ENCODE measurements around the gene SMURF2. TPM values are rescaled to one million over a fixed set of nuclear protein-coding genes. Genes with fewer than 3 reads are reported as not detected.

The SMURF2 gene
- total and polyA plus RNA-seq, 9 of the 15 experiments (the other 6 are each of a cell fraction or from before 2014, with no cell fraction given): 3.8 to 22.0 (median 14.8) TPM

GRCh38 chr17:64496786-64497564, 165.1 kb downstream of the SMURF2 start, which contains the start of gene POLG2:
TSS of gene POLG2 (minus strand) at chr17:64497054. CDS start at chr17:64496968, 86 bp downstream.
- POLR2A ChIA-PET: interaction anchor here (0.6 to 6.8 kb wide), 23 partner anchors 9 to 721 kb away, joined by 3 to 114 read pairs (median 4); partner anchors contain the start of genes CEP95 and DDX5
- intact Hi-C loops (cut with micrococcal nuclease) (loop anchor here (1.0 to 2.0 kb wide), 3 partner anchors 76 to 152 kb away; no protein-coding TSS in a partner anchor), in situ Hi-C loops (cut with MboI) (no loop called here)
- TSS peak; percentile 97 for BruUV-seq (replicated peaks)
- H3K4me1 ChIP-seq (replicated peaks in 1 of 2; ENCODE audit: control insufficient read depth in 2 of 2, insufficient read depth in 2 of 2, low read length in 2 of 2): peaks cover 4 to 10% of the 10 kb centered on the region in 2 experiments; a peak in 3 of 5 replicates
- H3K36me3 ChIP-seq (ENCODE audit: control insufficient read depth, insufficient read depth, low read length): peaks cover 71% of the 10 kb centered on the region
- peak within 1 kb of the TSS; percentile 88 to 96 for H3K9ac ChIP-seq (ENCODE audit: insufficient read depth in 1 of 2, low read depth in 2 of 2, low read length in 2 of 2)
- 0 out of 2 replicates have a peak, but pooled peaks cover 8% of the 10 kb centered on the region for H4K20me1 ChIP-seq (replicated peaks; ENCODE audit: control insufficient read depth, insufficient read depth, low read length)
- peak within 1 kb of the TSS; percentile 85 for H3K4me2 ChIP-seq (ENCODE audit: insufficient read depth, low read length)
- H3K79me2 ChIP-seq (ENCODE audit: control insufficient read depth, insufficient read depth, low read length): peaks cover 69% of the 10 kb centered on the region
- DNase-seq (ENCODE audit: extremely low read depth in 1 of 4, low spot score in 3 of 4): peak; percentile 90 to 96 (median 93)
- under 1% methylated on average over 48 of the region's 50 CpGs for WGBS (ENCODE audit: insufficient coverage, low coverage, missing lambda C conversion rate)
- H3K27ac ChIP-seq (ENCODE audit: extremely low read depth, low read depth, low read length): peak within 1 kb of the TSS; percentile 90
- peak within 1 kb of the TSS; percentile 69 for H3K4me3 ChIP-seq
- H3K9me1 ChIP-seq (ENCODE audit: control insufficient read depth, insufficient read depth, low read length): no peaks in the 10 kb centered on the region
- no peaks in the 10 kb centered on the region for H3K27me3 ChIP-seq (ENCODE audit: control insufficient read depth in 2 of 2, insufficient read depth in 2 of 2, low read length in 2 of 2)
- peak within 1 kb of the TSS; percentile 95 for H2AFZ ChIP-seq (ENCODE audit: low read depth, low read length)
- FAIRE-seq: peak; percentile 88
- H3K9me3 ChIP-seq (replicated peaks; ENCODE audit: control insufficient read depth, insufficient read depth, low read depth, low read length): no peaks in the 10 kb centered on the region
- CTCF ChIA-PET (ENCODE audit: low intra/inter-chr PET ratio): interaction anchor here (1.2 to 2.3 kb wide), 4 partner anchors 75 to 190 kb away, joined by 4 to 10 read pairs (median 8); no protein-coding TSS in a partner anchor
- peak; percentile 86 for ATAC-seq
- TF ChIP-seq, protein P1, sequence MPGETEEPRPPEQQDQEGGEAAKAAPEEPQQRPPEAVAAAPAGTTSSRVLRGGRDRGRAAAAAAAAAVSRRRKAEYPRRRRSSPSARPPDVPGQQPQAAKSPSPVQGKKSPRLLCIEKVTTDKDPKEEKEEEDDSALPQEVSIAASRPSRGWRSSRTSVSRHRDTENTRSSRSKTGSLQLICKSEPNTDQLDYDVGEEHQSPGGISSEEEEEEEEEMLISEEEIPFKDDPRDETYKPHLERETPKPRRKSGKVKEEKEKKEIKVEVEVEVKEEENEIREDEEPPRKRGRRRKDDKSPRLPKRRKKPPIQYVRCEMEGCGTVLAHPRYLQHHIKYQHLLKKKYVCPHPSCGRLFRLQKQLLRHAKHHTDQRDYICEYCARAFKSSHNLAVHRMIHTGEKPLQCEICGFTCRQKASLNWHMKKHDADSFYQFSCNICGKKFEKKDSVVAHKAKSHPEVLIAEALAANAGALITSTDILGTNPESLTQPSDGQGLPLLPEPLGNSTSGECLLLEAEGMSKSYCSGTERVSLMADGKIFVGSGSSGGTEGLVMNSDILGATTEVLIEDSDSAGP (CRISPR knock-in tag; IDR thresholded peaks at IDR 0.05): 0 out of 2 replicates have a peak, but pooled peaks have one; percentile 29
- TF ChIP-seq SP1 (CRISPR knock-in tag; IDR thresholded peaks at IDR 0.05) (peak; percentile 93), ZNF324 (CRISPR knock-in tag; IDR thresholded peaks at IDR 0.05) (0 out of 2 replicates have a peak, but pooled peaks have one; percentile 48), JUNB (CRISPR knock-in tag; conservative IDR thresholded peaks at IDR 0.05) (no peak), NR2F6 (CRISPR knock-in tag; IDR thresholded peaks at IDR 0.05) (peak; percentile 85), RBBP5 (IDR thresholded peaks at IDR 0.05; ENCODE audit: borderline replicate concordance, insufficient read depth, low read length, poor library complexity, severe bottlenecking) (peak; percentile 66), ZC3H11A (IDR thresholded peaks at IDR 0.05; ENCODE audit: low read depth, low read length) (no peak), ZNF23 (CRISPR knock-in tag; IDR thresholded peaks at IDR 0.05) (peak; percentile 48), ZNF785 (CRISPR knock-in tag; IDR thresholded peaks at IDR 0.05) (no peak), ZNF699 (CRISPR knock-in tag; IDR thresholded peaks at IDR 0.05; ENCODE audit: insufficient replicate concordance) (no peak), NFIC (IDR thresholded peaks at IDR 0.05) (no peak; the same call in 1 of the 2 replicates)
- TF ChIP-seq, protein P2, sequence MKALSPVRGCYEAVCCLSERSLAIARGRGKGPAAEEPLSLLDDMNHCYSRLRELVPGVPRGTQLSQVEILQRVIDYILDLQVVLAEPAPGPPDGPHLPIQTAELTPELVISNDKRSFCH (CRISPR knock-in tag; IDR thresholded peaks at IDR 0.05): no peak
- TF ChIP-seq, protein P2 (tag; IDR thresholded peaks at IDR 0.05): peak; percentile 74; the same call in 1 of the 2 replicates
- TF ChIP-seq, protein P3, sequence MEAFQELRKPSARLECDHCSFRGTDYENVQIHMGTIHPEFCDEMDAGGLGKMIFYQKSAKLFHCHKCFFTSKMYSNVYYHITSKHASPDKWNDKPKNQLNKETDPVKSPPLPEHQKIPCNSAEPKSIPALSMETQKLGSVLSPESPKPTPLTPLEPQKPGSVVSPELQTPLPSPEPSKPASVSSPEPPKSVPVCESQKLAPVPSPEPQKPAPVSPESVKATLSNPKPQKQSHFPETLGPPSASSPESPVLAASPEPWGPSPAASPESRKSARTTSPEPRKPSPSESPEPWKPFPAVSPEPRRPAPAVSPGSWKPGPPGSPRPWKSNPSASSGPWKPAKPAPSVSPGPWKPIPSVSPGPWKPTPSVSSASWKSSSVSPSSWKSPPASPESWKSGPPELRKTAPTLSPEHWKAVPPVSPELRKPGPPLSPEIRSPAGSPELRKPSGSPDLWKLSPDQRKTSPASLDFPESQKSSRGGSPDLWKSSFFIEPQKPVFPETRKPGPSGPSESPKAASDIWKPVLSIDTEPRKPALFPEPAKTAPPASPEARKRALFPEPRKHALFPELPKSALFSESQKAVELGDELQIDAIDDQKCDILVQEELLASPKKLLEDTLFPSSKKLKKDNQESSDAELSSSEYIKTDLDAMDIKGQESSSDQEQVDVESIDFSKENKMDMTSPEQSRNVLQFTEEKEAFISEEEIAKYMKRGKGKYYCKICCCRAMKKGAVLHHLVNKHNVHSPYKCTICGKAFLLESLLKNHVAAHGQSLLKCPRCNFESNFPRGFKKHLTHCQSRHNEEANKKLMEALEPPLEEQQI (IDR thresholded peaks at IDR 0.05): peak; percentile 23; the same call in 1 of the 2 replicates

Measured in K562 (cell line).